HEK293T (cell line): Measurements from ENCODE around the gene GRIK4.

ENCODE experiments used
- ARNT ChIP-seq: fragments of 450-650 bp; IDR thresholded peaks from 2 replicates; pipeline ENCODE4 v1.6.1; 2017; ENCODE audit warnings: mild to moderate bottlenecking
- BHLHE40 ChIP-seq: fragments of 450-650 bp; IDR thresholded peaks from 2 replicates; pipeline ENCODE4 v1.6.1; 2016; ENCODE audit warnings: mild to moderate bottlenecking, moderate library complexity, borderline replicate concordance
- ELF4 ChIP-seq: fragments of 450-650 bp; IDR thresholded peaks from 2 replicates; pipeline ENCODE4 v1.6.1; 2017; ENCODE audit warnings: antibody characterized with exemption
- FOXK2 ChIP-seq: fragments of 450-650 bp; IDR thresholded peaks from 2 replicates; pipeline ENCODE4 v1.6.1; 2016; ENCODE audit warnings: mild to moderate bottlenecking
- FOXM1 ChIP-seq: fragments of 450-650 bp; IDR thresholded peaks from 2 replicates; pipeline ENCODE4 v1.6.1; 2017; ENCODE audit warnings: mild to moderate bottlenecking, borderline replicate concordance
- HDGF ChIP-seq: fragments of 450-650 bp; IDR thresholded peaks from 2 replicates; pipeline ENCODE4 v1.6.1; 2017; ENCODE audit warnings: antibody characterized with exemption, borderline replicate concordance
- LEF1 ChIP-seq: fragments of 450-650 bp; IDR thresholded peaks from 2 replicates; pipeline ENCODE4 v1.6.1; 2017; ENCODE audit warnings: mild to moderate bottlenecking, borderline replicate concordance
- NFRKB ChIP-seq: fragments of 450-650 bp; IDR thresholded peaks from 2 replicates; pipeline ENCODE4 v1.6.1; 2016; ENCODE audit warnings: mild to moderate bottlenecking, moderate library complexity
- SP1 ChIP-seq: fragments of 450-650 bp; IDR thresholded peaks from 2 replicates; pipeline ENCODE4 v1.6.1; 2017
- SUZ12 ChIP-seq: fragments of 450-650 bp; IDR thresholded peaks from 2 replicates; pipeline ENCODE4 v1.6.1; 2016; ENCODE audit warnings: mild to moderate bottlenecking
- TF ChIP-seq, protein P1 (sequence below): fragments of 450-650 bp; IDR thresholded peaks from 2 replicates; pipeline ENCODE4 v1.6.1; 2016

DNA sequence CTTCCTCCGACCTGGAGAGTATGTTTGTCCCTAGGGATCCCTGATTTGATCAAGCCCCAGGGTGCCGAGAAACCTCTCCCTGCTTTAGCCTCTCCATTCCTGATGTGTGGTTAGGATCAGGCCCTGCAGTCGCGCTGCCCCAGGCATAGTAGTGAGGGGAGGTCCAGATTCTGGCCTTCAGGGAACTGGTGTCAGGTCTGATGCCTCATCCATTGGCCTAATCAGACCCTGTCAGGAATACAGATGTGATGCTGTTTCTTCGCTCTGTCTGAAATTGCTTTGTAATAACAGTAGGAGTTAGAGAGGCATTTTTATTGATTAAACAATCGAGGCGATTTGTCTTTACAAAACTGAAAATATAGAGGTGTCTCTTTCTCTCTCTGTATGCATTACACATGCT lies 75.2 kb downstream of the GRIK4 start:
- TF ChIP-seq FOXK2 (no peak), ELF4 (no peak), SP1 (no peak), LEF1 (no peak), FOXM1 (no peak), HDGF (no peak), SUZ12 (no peak), BHLHE40 (no peak), NFRKB (no peak), ARNT (no peak)
- TF ChIP-seq, protein P1, sequence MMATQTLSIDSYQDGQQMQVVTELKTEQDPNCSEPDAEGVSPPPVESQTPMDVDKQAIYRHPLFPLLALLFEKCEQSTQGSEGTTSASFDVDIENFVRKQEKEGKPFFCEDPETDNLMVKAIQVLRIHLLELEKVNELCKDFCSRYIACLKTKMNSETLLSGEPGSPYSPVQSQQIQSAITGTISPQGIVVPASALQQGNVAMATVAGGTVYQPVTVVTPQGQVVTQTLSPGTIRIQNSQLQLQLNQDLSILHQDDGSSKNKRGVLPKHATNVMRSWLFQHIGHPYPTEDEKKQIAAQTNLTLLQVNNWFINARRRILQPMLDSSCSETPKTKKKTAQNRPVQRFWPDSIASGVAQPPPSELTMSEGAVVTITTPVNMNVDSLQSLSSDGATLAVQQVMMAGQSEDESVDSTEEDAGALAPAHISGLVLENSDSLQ: no peak
